GM19468 (cell line): ENCODE data around the gene CRTC1.
A peak's percentile ranks its signal among the peaks of the same experiment; 100 is the strongest.

Experiments used
- ATAC-seq: cut with Tn5 transposase; IDR thresholded peaks from one replicate; pipeline ENCODE4 v1.9.1; 2021; ENCODE audit warnings: mild to moderate bottlenecking, moderate library complexity, moderate number of reproducible peaks; ENCODE audit not compliant: unreplicated experiment; ENCODE audit errors: extremely low read depth

CRTC1 gene

GRCh38 chr19:18817574-18817973 lies 134.1 kb downstream of the CRTC1 start:
- ATAC-seq, result no peak

- no peak for ATAC-seq
Measured at GRCh38 chr19:18828786-18829185, 145.3 kb downstream of the CRTC1 start.

DNA sequence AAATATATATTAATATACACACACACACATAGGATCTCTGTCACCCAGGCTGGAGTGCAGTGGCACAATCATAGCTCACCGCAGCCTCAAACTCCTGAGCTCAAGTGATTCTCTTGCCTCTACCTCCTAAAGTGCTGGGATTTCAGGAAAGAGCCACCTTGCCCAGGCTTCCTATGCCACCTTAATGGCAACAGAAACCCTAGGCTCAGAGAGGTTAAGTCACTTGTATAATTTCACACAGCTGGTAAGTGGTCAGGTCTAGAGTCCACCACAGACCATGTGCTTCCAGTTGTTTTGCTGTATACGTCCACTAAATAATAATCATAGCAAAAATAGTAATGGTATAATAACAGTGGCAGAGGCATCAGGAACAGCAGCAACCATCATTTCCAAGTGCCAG lies 147.0 kb downstream of the CRTC1 start:
- ATAC-seq, result no peak

GRCh38 chr19:18831524-18832305 lies 148.2 kb downstream of the CRTC1 start, which contains the start of gene UPF1:
Gene UPF1 (plus strand): TSS chr19:18831959. CDS start chr19:18832210, 251 bp downstream.
- ATAC-seq, result peak; percentile 70
